Bronchial epithelial cell (primary cell): ENCODE results near the gene RAD51. TPM values are rescaled to one million over a fixed set of nuclear protein-coding genes. Genes with fewer than 3 reads are reported as not detected.

Experiments used
- DNase-seq: peaks from one replicate; pipeline ENCODE4 v3.0.0-alpha.2; 2010; ENCODE audit warnings: low read depth
- FAIRE-seq: peaks from 2 replicates; lab custom pipeline; 2011; peaks lifted over from hg19 to GRCh38; lab: Jason Lieb, UNC
- H3K27me3 ChIP-seq: 2 replicates; pipeline ENCODE4 v1.5.1; 2011; ENCODE audit warnings: low read length; ENCODE audit not compliant: control insufficient read depth, insufficient read depth
- H3K36me3 ChIP-seq: 2 replicates; pipeline ENCODE4 v1.5.1; 2011; ENCODE audit warnings: low read length; ENCODE audit not compliant: control insufficient read depth, insufficient read depth
- H3K4me3 ChIP-seq: 2 replicates; pipeline ENCODE4 v1.5.1; 2011; ENCODE audit warnings: mild to moderate bottlenecking, low read depth, low read length, control low read depth
- total RNA-seq: library from RNA; depleted of rRNA; stranded (reverse); fragments of >200 nt; gene quantifications from 2 replicates; pipeline ENCODE4 v1.2.1, GENCODE V29; 2014
- TF ChIP-seq, protein P1 (sequence below): IDR thresholded peaks from 2 replicates; pipeline ENCODE4 v1.5.1; 2011; ENCODE audit warnings: mild to moderate bottlenecking, moderate library complexity, low read length, control low read depth, inconsistent platforms; ENCODE audit not compliant: insufficient read depth, severe bottlenecking

The RAD51 gene
- total RNA-seq, 1 donor from 2014 or later = 0.53 TPM

DNA sequence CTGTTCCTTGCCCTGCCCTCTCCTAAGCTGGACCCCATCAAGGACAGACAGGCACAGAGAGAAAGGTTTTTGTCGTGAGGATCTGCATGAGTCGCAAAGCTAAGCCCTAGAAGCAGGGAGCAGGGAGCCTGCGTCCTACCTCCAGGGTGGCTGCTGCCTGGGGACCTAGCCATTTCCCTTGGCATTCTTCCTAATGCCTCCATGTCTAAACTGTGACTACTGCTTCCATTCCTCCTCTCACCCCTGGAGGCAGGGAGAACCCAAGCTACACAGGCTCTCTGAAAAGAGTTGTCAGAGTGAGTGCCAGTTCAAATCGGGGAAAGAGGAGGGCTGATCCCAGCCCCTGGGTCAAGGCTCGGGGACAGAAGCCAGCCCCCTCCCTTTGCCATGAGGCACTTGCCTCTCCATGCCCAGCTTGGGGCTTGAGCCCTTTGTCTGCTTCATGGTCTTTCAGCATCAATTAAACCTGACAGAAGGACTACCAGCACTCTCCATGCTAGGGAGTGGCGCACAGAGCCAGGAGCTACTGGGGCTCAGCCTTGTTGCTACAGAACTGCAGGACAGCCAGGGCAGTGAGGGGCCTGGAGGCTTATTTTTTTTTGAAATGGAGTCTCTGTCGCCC, 71.3 kb downstream of the RAD51 start:
- FAIRE-seq (no peak), DNase-seq (no peak)
- Histone ChIP-seq H3K4me3 (no peak overlapping the region), H3K27me3 (no peaks in the 10 kb centered on the region), H3K36me3 (peaks cover under 1% of the 10 kb centered on the region)
- TF ChIP-seq, protein P1, sequence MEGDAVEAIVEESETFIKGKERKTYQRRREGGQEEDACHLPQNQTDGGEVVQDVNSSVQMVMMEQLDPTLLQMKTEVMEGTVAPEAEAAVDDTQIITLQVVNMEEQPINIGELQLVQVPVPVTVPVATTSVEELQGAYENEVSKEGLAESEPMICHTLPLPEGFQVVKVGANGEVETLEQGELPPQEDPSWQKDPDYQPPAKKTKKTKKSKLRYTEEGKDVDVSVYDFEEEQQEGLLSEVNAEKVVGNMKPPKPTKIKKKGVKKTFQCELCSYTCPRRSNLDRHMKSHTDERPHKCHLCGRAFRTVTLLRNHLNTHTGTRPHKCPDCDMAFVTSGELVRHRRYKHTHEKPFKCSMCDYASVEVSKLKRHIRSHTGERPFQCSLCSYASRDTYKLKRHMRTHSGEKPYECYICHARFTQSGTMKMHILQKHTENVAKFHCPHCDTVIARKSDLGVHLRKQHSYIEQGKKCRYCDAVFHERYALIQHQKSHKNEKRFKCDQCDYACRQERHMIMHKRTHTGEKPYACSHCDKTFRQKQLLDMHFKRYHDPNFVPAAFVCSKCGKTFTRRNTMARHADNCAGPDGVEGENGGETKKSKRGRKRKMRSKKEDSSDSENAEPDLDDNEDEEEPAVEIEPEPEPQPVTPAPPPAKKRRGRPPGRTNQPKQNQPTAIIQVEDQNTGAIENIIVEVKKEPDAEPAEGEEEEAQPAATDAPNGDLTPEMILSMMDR = no peak

- H3K27me3 ChIP-seq = no peaks in the 10 kb centered on the region
- no peak for FAIRE-seq
- peak; percentile 47 for DNase-seq
- TF ChIP-seq, protein P1 = no peak
- peaks cover 1% of the 10 kb centered on the region for H3K36me3 ChIP-seq
- no peak overlapping the region for H3K4me3 ChIP-seq
These were observed 72.2 kb downstream of the RAD51 start for GRCh38 chr15:40766906-40767837.

- FAIRE-seq = no peak
- TF ChIP-seq, protein P1 = no peak
These were observed 73.0 kb downstream of the RAD51 start for GRCh38 chr15:40767838-40768500.

GRCh38 chr15:40768521-40769273, 73.7 kb downstream of the RAD51 start:
- Histone ChIP-seq H3K4me3 (no peak overlapping the region), H3K27me3 (no peaks in the 10 kb centered on the region), H3K36me3 (peaks cover 7% of the 10 kb centered on the region)
- TF ChIP-seq, protein P1 = no peak
- FAIRE-seq (peak; percentile 70), DNase-seq (no peak)

More at GRCh38 chr15:40767838-40768500, 73.0 kb downstream of the RAD51 start:
- peaks cover 4% of the 10 kb centered on the region for H3K36me3 ChIP-seq
- no peak overlapping the region for H3K4me3 ChIP-seq
- DNase-seq = no peak
- no peaks in the 10 kb centered on the region for H3K27me3 ChIP-seq

GRCh38 chr15:40769274-40770146, 74.5 kb downstream of the RAD51 start, which contains the start of gene C15orf62:
TSS of gene C15orf62 (plus strand) at chr15:40769980. CDS start at chr15:40770496, 516 bp downstream.
- Histone ChIP-seq H3K36me3 (peaks cover 13% of the 10 kb centered on the region), H3K4me3 (peak within 1 kb of the TSS; percentile 13), H3K27me3 (no peaks in the 10 kb centered on the region)
- DNase-seq (peak; percentile 84), FAIRE-seq (no peak)
- TF ChIP-seq, protein P1 = no peak
